AG09309 (cell line): ENCODE measurements around the gene NDST4.

Experiments used
- DNase-seq: peaks from one replicate; pipeline ENCODE4 v3.0.0-alpha.2; 2010; ENCODE audit warnings: low read depth
- H3K4me3 ChIP-seq: 2 replicates; pipeline ENCODE4 v1.5.1; 2011; ENCODE audit warnings: mild to moderate bottlenecking, low read depth, low read length, moderate library complexity; ENCODE audit not compliant: control insufficient read depth
- TF ChIP-seq, protein P1 (sequence below): IDR thresholded peaks from 2 replicates; pipeline ENCODE4 v1.5.1; 2011; ENCODE audit warnings: mild to moderate bottlenecking, low read depth, low read length, inconsistent platforms; ENCODE audit not compliant: insufficient read depth, control insufficient read depth; ENCODE audit errors: missing control alignments

The NDST4 gene

DNA sequence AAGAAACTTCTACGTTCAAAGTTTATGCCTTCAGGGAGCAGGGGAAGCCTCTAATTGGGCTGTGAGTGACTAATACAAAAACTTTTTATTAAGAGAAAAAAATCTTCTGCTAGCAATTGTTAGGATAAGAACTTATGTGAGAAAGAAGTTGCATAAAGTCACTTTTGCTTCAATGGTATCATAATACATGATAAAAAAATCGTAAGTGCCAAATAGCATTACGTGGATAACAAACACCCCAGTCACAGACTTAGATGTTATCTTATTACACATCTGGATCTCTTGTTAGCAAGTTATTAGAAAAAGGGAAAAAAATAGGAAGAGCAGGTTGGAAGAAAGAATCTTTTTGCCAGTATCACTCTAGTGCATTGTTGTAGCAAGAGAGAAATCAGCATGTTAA lies 4.2 kb upstream of the NDST4 start:
- TF ChIP-seq, protein P1, sequence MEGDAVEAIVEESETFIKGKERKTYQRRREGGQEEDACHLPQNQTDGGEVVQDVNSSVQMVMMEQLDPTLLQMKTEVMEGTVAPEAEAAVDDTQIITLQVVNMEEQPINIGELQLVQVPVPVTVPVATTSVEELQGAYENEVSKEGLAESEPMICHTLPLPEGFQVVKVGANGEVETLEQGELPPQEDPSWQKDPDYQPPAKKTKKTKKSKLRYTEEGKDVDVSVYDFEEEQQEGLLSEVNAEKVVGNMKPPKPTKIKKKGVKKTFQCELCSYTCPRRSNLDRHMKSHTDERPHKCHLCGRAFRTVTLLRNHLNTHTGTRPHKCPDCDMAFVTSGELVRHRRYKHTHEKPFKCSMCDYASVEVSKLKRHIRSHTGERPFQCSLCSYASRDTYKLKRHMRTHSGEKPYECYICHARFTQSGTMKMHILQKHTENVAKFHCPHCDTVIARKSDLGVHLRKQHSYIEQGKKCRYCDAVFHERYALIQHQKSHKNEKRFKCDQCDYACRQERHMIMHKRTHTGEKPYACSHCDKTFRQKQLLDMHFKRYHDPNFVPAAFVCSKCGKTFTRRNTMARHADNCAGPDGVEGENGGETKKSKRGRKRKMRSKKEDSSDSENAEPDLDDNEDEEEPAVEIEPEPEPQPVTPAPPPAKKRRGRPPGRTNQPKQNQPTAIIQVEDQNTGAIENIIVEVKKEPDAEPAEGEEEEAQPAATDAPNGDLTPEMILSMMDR, result no peak
- no peak for DNase-seq
- H3K4me3 ChIP-seq, result no peak overlapping the region

DNA sequence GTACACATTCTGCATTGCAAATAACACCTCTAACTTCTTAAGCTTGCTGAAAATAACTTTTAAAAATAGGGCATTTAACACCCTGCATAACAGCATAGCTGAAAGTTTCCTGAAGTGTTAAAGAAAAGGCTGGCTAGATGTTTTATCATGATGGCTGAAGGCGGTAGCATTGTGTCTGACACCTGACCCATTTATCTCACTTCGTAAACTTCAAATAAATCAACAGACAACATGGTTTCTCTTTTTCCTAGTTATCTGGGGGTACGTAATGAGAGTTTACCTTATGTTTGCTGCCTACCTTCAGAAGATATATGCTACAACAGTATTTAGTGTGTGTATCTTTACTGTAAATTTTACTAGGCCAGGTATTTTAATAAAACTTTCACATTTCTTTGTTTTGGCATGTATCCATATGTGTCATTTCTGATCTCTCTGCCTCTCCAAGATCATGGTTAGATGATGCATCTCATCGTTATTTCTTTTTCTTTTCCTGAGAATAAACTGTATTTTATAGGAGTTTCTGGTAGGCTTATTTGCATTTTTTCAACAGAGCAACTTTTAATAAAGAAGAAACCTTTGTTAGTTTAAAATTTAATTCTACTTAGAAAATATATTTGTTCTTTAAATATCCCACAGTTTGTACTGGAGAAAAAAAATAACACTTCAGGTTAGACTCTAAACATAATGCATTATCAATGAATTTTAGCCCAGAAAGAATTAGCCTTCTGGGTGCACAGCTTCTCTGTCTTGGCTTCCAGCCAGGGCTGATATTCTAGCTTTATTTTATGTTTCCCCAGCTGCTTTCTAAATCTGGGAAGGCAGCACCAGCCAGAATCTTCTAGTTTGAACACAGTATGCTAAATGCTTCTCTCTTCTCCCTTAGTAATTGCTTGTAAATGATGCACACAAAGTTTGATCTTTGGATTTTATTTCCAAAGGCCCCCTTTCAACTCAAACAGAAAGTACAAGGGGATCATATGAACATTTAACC lies 2.9 kb downstream of the NDST4 start:
- H3K4me3 ChIP-seq, result no peak overlapping the region
- DNase-seq, result no peak
- TF ChIP-seq, protein P1, result no peak

DNA sequence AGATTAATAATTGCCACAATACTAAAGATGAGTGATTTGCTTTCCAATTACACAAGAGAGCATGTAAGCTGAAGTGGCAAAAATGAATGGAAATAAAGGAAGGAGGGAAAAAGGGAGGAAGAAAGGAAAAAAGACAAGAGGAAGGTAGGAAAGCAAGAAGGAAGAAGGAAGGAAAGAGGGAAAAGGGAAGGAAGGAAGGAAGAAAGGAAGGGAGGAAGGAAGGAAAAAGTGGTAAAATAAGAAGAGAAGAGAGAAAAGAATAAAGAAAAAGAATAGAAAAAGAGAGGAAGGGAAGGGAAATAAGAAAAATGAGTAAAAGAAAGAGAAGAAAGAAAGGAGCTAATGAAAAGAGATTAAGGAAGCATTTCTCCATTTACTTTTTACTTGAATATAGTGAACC lies 4.6 kb downstream of the NDST4 start:
- no peak for DNase-seq
- TF ChIP-seq, protein P1, result no peak
- no peak overlapping the region for H3K4me3 ChIP-seq

DNA sequence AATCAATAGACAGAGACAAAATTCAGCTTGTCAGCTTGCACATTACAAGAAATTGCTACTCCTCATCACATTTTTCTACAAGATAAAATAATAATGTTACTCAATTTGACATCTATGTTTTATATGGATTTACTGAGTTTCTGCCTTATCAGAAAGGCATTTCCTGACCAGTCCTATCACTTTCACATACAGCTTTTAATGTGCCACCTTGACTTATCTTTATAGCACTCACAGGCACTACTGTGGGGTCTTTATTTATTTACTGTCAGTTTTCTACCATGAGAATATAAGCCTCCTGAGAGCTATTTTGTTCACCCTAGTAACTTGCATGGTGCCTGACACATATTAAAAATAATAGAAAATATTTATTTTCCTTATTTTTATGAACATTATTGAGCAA lies 6.0 kb downstream of the NDST4 start:
- H3K4me3 ChIP-seq, result no peak overlapping the region
- DNase-seq, result no peak
- TF ChIP-seq, protein P1, result no peak

DNA sequence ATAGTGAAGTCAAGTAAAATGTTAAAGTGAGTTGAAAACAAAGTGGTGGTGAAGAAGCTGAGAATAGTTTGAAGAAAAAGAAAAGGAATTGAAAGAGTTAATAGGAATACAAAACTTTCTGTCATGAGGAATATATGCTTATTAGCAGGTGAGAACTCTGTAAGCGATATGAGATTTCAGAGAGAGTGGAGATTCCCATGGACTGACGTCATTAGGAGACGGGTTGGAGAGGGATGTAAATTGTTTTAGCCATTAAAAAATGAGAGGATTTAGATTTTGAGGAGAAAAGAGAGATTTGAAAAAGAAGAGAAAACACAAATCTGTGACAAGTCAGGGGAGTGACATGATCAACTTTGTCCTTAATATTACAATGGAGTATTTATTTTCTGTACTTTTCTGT lies 11.7 kb downstream of the NDST4 start:
- TF ChIP-seq, protein P1, result no peak
- DNase-seq, result no peak
- no peak overlapping the region for H3K4me3 ChIP-seq

DNA sequence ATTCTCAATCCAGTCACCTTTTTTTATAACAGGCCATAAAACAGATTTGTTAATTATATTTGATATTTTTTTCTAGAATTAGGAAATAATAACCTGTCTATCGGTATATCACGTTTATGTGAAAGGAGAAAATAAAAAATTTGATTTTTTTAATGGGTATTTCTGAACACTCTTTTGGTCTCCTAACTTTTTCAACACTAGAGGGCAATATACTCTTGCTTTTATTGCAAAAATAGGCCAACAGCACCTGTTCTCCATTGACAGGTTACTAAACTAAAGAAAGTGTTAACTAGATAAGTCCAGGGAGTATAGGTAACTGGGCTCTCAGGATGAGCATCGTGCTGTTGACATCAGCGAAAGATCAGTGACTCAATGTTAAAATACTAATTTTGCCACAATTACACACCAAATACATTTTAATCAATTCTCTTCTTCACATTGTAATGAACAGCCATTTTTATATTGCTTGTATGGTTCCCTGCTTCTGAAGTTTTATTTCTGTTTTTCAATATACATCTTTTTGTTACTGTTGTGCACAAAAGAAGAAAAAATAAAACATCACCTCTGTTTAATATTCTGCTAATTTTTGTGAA lies 22.8 kb downstream of the NDST4 start:
- TF ChIP-seq, protein P1, result peak; percentile 48
- H3K4me3 ChIP-seq, result no peak overlapping the region
- DNase-seq, result no peak
